HG02981 (cell line): ENCODE results near the gene EML1.

Experiments used
- ATAC-seq: cut with Tn5 transposase; IDR thresholded peaks from one replicate; pipeline ENCODE4 v1.9.1; 2021; ENCODE audit warnings: mild to moderate bottlenecking, moderate library complexity; ENCODE audit not compliant: unreplicated experiment

EML1 gene

DNA sequence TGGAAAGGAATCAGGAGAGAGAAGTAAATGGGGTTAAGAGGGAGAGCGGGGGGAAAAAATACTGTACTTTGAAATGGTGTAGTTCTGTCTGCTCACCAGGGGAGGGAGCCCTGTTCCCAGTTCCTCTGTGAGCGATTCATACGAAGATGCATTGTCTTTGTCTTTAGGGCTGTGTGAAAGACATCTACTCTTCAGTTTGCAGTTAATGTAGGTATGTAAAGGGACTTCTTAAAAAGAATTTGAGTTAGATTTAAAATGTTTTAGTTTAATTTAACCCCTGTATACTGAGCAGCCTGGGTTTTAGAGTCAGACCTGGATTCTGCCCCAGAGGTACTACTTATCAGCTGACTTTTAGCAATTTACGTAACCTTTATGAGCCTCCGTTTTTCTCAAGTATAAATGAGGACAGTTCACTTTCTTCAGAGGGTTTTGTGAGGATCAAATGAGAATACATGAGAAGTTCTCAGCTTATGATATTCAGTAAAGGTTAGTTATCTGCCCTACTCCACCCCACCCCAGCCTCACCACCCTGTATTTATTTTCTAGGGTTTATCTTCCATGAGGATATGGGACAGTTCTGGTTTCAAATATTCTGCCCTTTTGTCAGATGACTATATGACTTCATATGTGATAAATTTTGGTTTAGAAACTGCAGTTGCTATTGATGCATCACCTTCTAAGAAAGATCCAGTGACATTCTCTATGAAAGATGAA, 189.5 kb downstream of the EML1 start:
- ATAC-seq = no peak

- no peak for ATAC-seq
Observed at GRCh38 chr14:99983251-99984015, 190.2 kb downstream of the EML1 start.

GRCh38 chr14:99984036-99984435, 190.8 kb downstream of the EML1 start:
- no peak for ATAC-seq

- ATAC-seq = no peak
Observed at GRCh38 chr14:99986396-99986795, 193.2 kb downstream of the EML1 start.

DNA sequence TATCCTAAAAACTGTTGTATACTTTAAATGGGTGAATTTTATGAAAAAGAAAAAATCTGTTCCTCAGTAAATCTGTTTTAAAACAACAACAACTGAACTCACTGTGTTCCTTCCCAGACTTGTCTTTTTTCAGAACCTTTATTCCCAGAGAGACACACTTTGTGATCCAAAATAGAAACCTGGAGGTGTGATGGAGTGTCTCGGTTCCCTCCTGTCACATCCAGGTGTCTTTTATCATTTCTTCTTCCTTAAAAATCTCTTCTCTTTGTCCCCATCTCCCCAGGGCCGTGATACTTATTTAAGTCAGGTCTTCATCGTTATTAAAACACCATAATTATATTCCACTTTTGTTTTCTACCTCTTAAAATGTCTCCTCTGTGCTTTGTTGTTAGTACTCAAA, 195.8 kb downstream of the EML1 start:
- ATAC-seq = no peak

GRCh38 chr14:99990268-99991170, 197.3 kb downstream of the EML1 start:
- ATAC-seq = no peak

DNA sequence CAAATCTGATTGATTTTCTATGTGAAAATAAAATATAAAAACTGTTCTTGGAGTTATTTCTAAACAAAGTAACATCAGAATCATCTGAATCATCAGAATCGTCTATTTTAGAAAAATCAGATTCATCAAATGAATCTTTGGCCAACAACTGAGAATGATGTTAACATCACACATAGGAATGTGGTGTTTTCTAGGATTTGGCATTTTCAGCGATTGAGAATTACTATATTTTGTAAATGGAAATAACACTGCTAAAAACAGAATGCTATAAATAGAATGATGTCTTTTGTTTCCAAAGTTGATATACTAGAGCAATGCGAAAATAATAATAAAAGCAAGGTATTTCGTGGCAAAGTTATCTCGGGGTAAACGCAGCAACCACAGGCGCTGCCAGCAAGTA, 198.1 kb downstream of the EML1 start:
- ATAC-seq = no peak
